Astrocyte (in vitro differentiated cells and primary cell): ENCODE measurements around the gene NMNAT3. TPM values are rescaled to one million over a fixed set of nuclear protein-coding genes. Genes with fewer than 3 reads are reported as not detected.

ENCODE experiments used
- DNase-seq: peaks from one replicate; pipeline ENCODE4 v3.0.0-alpha.2; 2010; ENCODE audit warnings: low read depth
- FAIRE-seq: peaks from 2 replicates; lab custom pipeline; 2011; peaks lifted over from hg19 to GRCh38; lab: Jason Lieb, UNC
- H2AFZ ChIP-seq: 2 replicates; pipeline ENCODE4 v1.6.0; 2012; ENCODE audit warnings: low read depth, low read length, inconsistent platforms
- H3K27ac ChIP-seq: 2 replicates; pipeline ENCODE4 v1.5.1; 2011; ENCODE audit warnings: low read depth, low read length, inconsistent platforms
- H3K27me3 ChIP-seq: 2 replicates; pipeline ENCODE4 v1.6.0; 2011; ENCODE audit warnings: low read length, inconsistent platforms; ENCODE audit not compliant: insufficient read depth
- H3K36me3 ChIP-seq: 2 replicates; pipeline ENCODE4 v1.5.1; 2011; ENCODE audit warnings: low read length, inconsistent platforms; ENCODE audit not compliant: insufficient read depth
- H3K4me1 ChIP-seq: 2 replicates; pipeline ENCODE4 v1.5.1; 2011; ENCODE audit warnings: low read length, inconsistent platforms; ENCODE audit not compliant: insufficient read depth
- H3K4me2 ChIP-seq: 2 replicates; pipeline ENCODE4 v1.6.0; 2012; ENCODE audit warnings: low read length, inconsistent platforms
- H3K4me3 ChIP-seq: 2 replicates; pipeline ENCODE4 v1.5.1; 2011; ENCODE audit warnings: low read depth, mild to moderate bottlenecking, low read length, inconsistent platforms; ENCODE audit not compliant: insufficient read depth
- H3K79me2 ChIP-seq: 2 replicates; pipeline ENCODE4 v1.6.0; 2012; ENCODE audit warnings: mild to moderate bottlenecking, low read length, inconsistent platforms; ENCODE audit not compliant: insufficient read depth
- H3K9ac ChIP-seq: 2 replicates; pipeline ENCODE4 v1.6.0; 2012; ENCODE audit warnings: mild to moderate bottlenecking, low read length, inconsistent platforms
- H3K9me3 ChIP-seq: 2 replicates; pipeline ENCODE4 v1.5.1; 2012; ENCODE audit warnings: low read depth, mild to moderate bottlenecking, low read length, inconsistent platforms; ENCODE audit not compliant: insufficient read depth
- H4K20me1 ChIP-seq: 2 replicates; pipeline ENCODE4 v1.6.0; 2012; ENCODE audit warnings: low read length, inconsistent platforms; ENCODE audit not compliant: insufficient read depth
- H3K27ac Mint-ChIP-seq: one replicate; pipeline ENCODE4 v1.8.0; 2021; ENCODE audit warnings: mild to moderate bottlenecking, mixed read lengths; ENCODE audit not compliant: unreplicated experiment
- H3K27me3 Mint-ChIP-seq: one replicate; pipeline ENCODE4 v1.8.0; 2021; ENCODE audit warnings: low read depth, mixed read lengths; ENCODE audit not compliant: unreplicated experiment
- H3K36me3 Mint-ChIP-seq: one replicate; pipeline ENCODE4 v1.8.0; 2021; ENCODE audit warnings: low read depth, mixed read lengths; ENCODE audit not compliant: unreplicated experiment
- H3K4me1 Mint-ChIP-seq: one replicate; pipeline ENCODE4 v1.8.0; 2021; ENCODE audit warnings: low read depth, mixed read lengths; ENCODE audit not compliant: unreplicated experiment
- H3K4me3 Mint-ChIP-seq: one replicate; pipeline ENCODE4 v1.8.0; 2021; ENCODE audit warnings: mild to moderate bottlenecking, moderate library complexity, mixed read lengths; ENCODE audit not compliant: unreplicated experiment
- H3K9me3 Mint-ChIP-seq: one replicate; pipeline ENCODE4 v1.8.0; 2021; ENCODE audit warnings: mild to moderate bottlenecking, mixed read lengths; ENCODE audit not compliant: unreplicated experiment
- EZH2 ChIP-seq: IDR thresholded peaks from 2 replicates; pipeline ENCODE4 v1.6.1; 2012; ENCODE audit warnings: mild to moderate bottlenecking, low read length, inconsistent platforms; ENCODE audit not compliant: insufficient read depth
- total RNA-seq: library from RNA; stranded (reverse); gene quantifications from 2 replicates; pipeline ENCODE4 v1.2.1, GENCODE V29; 2021
- TF ChIP-seq, protein P1 (sequence below): IDR thresholded peaks from 2 replicates; pipeline ENCODE4 v1.5.1; 2011; ENCODE audit warnings: low read depth, mild to moderate bottlenecking, inconsistent platforms, low read length, moderate library complexity; ENCODE audit not compliant: insufficient read depth

NMNAT3 gene
- total RNA-seq, 1 donor from 2014 or later = 1.3 TPM

GRCh38 chr3:139687431-139687830 is 9.7 kb upstream of the NMNAT3 start:
- Histone ChIP-seq H3K9ac (no peak overlapping the region), H3K9me3 (no peaks in the 10 kb centered on the region), H3K4me1 (no peaks in the 10 kb centered on the region), H3K27ac (no peak overlapping the region), H4K20me1 (no peaks in the 10 kb centered on the region), H3K4me2 (no peak overlapping the region), H3K27me3 (peaks cover 9% of the 10 kb centered on the region), H3K4me3 (no peak overlapping the region), H3K36me3 (no peaks in the 10 kb centered on the region), H2AFZ (no peak overlapping the region), H3K79me2 (no peaks in the 10 kb centered on the region)
- H3K9me3 Mint-ChIP-seq = peaks cover 5% of the 10 kb centered on the region
- peaks cover 2% of the 10 kb centered on the region for H3K4me1 Mint-ChIP-seq
- H3K36me3 Mint-ChIP-seq = peaks cover 4% of the 10 kb centered on the region
- FAIRE-seq (no peak), DNase-seq (no peak)
- peaks cover 50% of the 10 kb centered on the region for H3K27me3 Mint-ChIP-seq
- no peak overlapping the region for H3K4me3 Mint-ChIP-seq
- TF ChIP-seq, protein P1, sequence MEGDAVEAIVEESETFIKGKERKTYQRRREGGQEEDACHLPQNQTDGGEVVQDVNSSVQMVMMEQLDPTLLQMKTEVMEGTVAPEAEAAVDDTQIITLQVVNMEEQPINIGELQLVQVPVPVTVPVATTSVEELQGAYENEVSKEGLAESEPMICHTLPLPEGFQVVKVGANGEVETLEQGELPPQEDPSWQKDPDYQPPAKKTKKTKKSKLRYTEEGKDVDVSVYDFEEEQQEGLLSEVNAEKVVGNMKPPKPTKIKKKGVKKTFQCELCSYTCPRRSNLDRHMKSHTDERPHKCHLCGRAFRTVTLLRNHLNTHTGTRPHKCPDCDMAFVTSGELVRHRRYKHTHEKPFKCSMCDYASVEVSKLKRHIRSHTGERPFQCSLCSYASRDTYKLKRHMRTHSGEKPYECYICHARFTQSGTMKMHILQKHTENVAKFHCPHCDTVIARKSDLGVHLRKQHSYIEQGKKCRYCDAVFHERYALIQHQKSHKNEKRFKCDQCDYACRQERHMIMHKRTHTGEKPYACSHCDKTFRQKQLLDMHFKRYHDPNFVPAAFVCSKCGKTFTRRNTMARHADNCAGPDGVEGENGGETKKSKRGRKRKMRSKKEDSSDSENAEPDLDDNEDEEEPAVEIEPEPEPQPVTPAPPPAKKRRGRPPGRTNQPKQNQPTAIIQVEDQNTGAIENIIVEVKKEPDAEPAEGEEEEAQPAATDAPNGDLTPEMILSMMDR = no peak
- no peak for TF ChIP-seq EZH2
- H3K27ac Mint-ChIP-seq = no peak overlapping the region

DNA sequence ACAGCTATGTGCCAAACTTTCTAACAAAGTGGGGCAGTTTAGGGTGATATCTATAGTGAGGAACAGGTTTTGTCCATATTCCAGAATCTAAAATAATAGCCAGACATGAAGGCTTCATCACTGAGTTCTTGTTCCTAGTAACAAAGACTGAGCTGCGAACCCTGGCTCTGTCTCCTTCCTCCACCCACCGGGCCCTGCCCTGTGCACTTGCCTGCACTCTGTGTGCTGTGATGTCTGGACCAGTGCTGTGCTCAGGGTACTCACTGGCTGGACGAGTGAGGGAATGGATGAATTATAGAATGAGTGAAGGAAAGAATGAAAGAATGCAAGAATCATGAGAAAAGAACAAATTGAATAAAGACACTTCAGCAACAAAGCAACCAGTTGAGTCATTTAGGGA is 8.9 kb upstream of the NMNAT3 start:
- Histone ChIP-seq H3K4me3 (no peak overlapping the region), H3K4me1 (no peaks in the 10 kb centered on the region), H3K27ac (no peak overlapping the region), H3K79me2 (no peaks in the 10 kb centered on the region), H3K9me3 (no peaks in the 10 kb centered on the region), H2AFZ (no peak overlapping the region), H3K4me2 (no peak overlapping the region), H3K27me3 (peaks cover 9% of the 10 kb centered on the region), H3K36me3 (no peaks in the 10 kb centered on the region), H3K9ac (no peak overlapping the region), H4K20me1 (no peaks in the 10 kb centered on the region)
- Mint-ChIP-seq H3K36me3 (peaks cover 4% of the 10 kb centered on the region), H3K4me1 (peaks cover 2% of the 10 kb centered on the region), H3K9me3 (peaks cover 5% of the 10 kb centered on the region), H3K27ac (no peak overlapping the region), H3K27me3 (peaks cover 44% of the 10 kb centered on the region), H3K4me3 (no peak overlapping the region)
- FAIRE-seq = no peak
- no peak for TF ChIP-seq EZH2
- TF ChIP-seq, protein P1 = no peak
- DNase-seq = no peak

DNA sequence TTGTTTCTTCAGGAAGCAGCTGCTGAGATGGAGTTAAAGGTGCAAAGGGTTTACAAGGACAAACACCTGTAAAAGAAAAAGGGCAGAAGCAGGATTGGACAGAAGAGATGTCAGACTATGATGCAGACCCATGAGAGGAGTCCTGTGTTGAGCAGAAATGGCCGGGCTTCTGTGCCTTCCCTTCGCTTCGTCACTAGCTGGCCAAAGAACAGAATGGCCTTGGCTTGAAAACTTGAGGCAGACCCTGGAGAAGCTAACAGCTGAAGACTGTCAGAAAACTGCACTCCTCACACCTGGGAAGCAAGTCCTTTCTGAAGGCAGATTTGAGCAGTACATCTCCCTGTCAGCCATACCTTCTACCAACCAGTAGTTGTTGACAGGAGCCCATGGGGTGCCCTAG is 8.4 kb upstream of the NMNAT3 start:
- no peak for TF ChIP-seq EZH2
- TF ChIP-seq, protein P1 = no peak
- Histone ChIP-seq H3K9me3 (no peaks in the 10 kb centered on the region), H3K4me2 (no peak overlapping the region), H3K79me2 (no peaks in the 10 kb centered on the region), H3K4me1 (no peaks in the 10 kb centered on the region), H3K4me3 (no peak overlapping the region), H3K27me3 (peaks cover 9% of the 10 kb centered on the region), H3K27ac (no peak overlapping the region), H3K36me3 (no peaks in the 10 kb centered on the region), H3K9ac (no peak overlapping the region), H2AFZ (no peak overlapping the region), H4K20me1 (no peaks in the 10 kb centered on the region)
- H3K27ac Mint-ChIP-seq = no peak overlapping the region
- peaks cover 42% of the 10 kb centered on the region for H3K27me3 Mint-ChIP-seq
- DNase-seq (no peak), FAIRE-seq (no peak)
- peaks cover 2% of the 10 kb centered on the region for H3K4me1 Mint-ChIP-seq
- peaks cover 5% of the 10 kb centered on the region for H3K9me3 Mint-ChIP-seq
- H3K36me3 Mint-ChIP-seq = peaks cover 4% of the 10 kb centered on the region
- no peak overlapping the region for H3K4me3 Mint-ChIP-seq
